Neuronal stem cell (in vitro differentiated cells): Measurements from ENCODE around the gene CNTNAP2.
"Not testable (repeated sequence)": the region's sequence is repeated elsewhere in the genome, so short reads cannot be mapped to it uniquely, and the experiment has no call there.

Experiments
- DNase-seq: peaks from one replicate; pipeline ENCODE4 v3.0.0-alpha.2; 2013; ENCODE audit warnings: low spot score
- H2AFZ ChIP-seq: one replicate; pipeline ENCODE4 v1.6.1; 2013; ENCODE audit warnings: mild to moderate bottlenecking, low read length, inconsistent platforms
- H2AK5ac ChIP-seq: 2 replicates; pipeline ENCODE4 v1.6.1; 2013; ENCODE audit warnings: low read depth, mild to moderate bottlenecking, inconsistent platforms, low read length, moderate library complexity, mixed read lengths
- H2BK120ac ChIP-seq: 2 replicates; pipeline ENCODE4 v1.6.1; 2013; ENCODE audit warnings: low read depth, mild to moderate bottlenecking, inconsistent platforms, low read length, moderate library complexity, mixed read lengths
- H2BK12ac ChIP-seq: one replicate; pipeline ENCODE4 v1.6.1; 2013; ENCODE audit warnings: low read length, inconsistent platforms
- H2BK15ac ChIP-seq: 2 replicates; pipeline ENCODE4 v1.6.1; 2013; ENCODE audit warnings: mild to moderate bottlenecking, low read length, inconsistent platforms, mixed read lengths
- H2BK5ac ChIP-seq: one replicate; pipeline ENCODE4 v1.6.1; 2013; ENCODE audit warnings: inconsistent platforms, mild to moderate bottlenecking, low read length, moderate library complexity
- H3K14ac ChIP-seq: one replicate; pipeline ENCODE4 v1.6.1; 2013; ENCODE audit warnings: low read length, inconsistent platforms
- H3K18ac ChIP-seq: 2 replicates; pipeline ENCODE4 v1.6.1; 2013; ENCODE audit warnings: low read length, inconsistent platforms
- H3K23ac ChIP-seq: 2 replicates; pipeline ENCODE4 v1.6.1; 2013; ENCODE audit warnings: low read depth, mild to moderate bottlenecking, mixed read lengths, low read length, inconsistent platforms; ENCODE audit not compliant: poor library complexity
- H3K27ac ChIP-seq: replicated peaks from 3 replicates; pipeline ENCODE4 v1.5.1; 2013; ENCODE audit warnings: low read length, inconsistent platforms
- H3K27me3 ChIP-seq, 3 experiments: 2 replicates each; pipeline ENCODE4 v1.6.1; 2013; ENCODE audit warnings: low read length in 3 of 3, mild to moderate bottlenecking in 2 of 3, inconsistent platforms in 1 of 3, low read depth in 1 of 3, mixed read lengths in 1 of 3, moderate library complexity in 1 of 3; ENCODE audit not compliant: control insufficient read depth in 3 of 3, insufficient read depth in 3 of 3
- H3K36me3 ChIP-seq, 2 donors: replicated peaks in 1 of 2; 2 replicates each; pipeline ENCODE4 v1.6.1; 2013; ENCODE audit warnings: low read length in 2 of 2; ENCODE audit not compliant: control insufficient read depth in 2 of 2, insufficient read depth in 2 of 2
- H3K4ac ChIP-seq: 2 replicates; pipeline ENCODE4 v1.6.1; 2013; ENCODE audit warnings: inconsistent platforms, mild to moderate bottlenecking, low read length, moderate library complexity
- H3K4me1 ChIP-seq, 2 donors: 1 replicate in 1 of 2; 2 replicates in 1 of 2; pipeline ENCODE4 v1.6.1; 2013; ENCODE audit warnings: low read length in 2 of 2, low read depth in 1 of 2; ENCODE audit not compliant: control insufficient read depth in 2 of 2, insufficient read depth in 1 of 2
- H3K4me2 ChIP-seq: one replicate; pipeline ENCODE4 v1.6.1; 2013; ENCODE audit warnings: mild to moderate bottlenecking, low read length, inconsistent platforms; ENCODE audit not compliant: insufficient read depth, poor library complexity, severe bottlenecking
- H3K4me3 ChIP-seq, 2 donors: 2 replicates each; pipeline ENCODE4 v1.5.1; 2013; ENCODE audit warnings: low read length in 2 of 2, mild to moderate bottlenecking in 2 of 2, inconsistent platforms in 1 of 2, moderate library complexity in 1 of 2
- H3K79me1 ChIP-seq: one replicate; pipeline ENCODE4 v1.6.1; 2013; ENCODE audit warnings: low read depth, mild to moderate bottlenecking, inconsistent platforms, low read length, moderate library complexity
- H3K9ac ChIP-seq: one replicate; pipeline ENCODE4 v1.6.1; 2013; ENCODE audit warnings: mild to moderate bottlenecking, low read depth, low read length, inconsistent platforms; ENCODE audit not compliant: poor library complexity
- H3K9me3 ChIP-seq, 2 donors: replicated peaks in 1 of 2; 2 replicates each; pipeline versions ENCODE3 to v1.6.1; 2013; ENCODE audit warnings: low read length in 2 of 2, mild to moderate bottlenecking in 2 of 2, inconsistent platforms in 1 of 2, low read depth in 1 of 2, mixed read lengths in 1 of 2, moderate library complexity in 1 of 2; ENCODE audit not compliant: control insufficient read depth in 2 of 2, insufficient read depth in 1 of 2
- H4K8ac ChIP-seq: one replicate; pipeline ENCODE4 v1.6.1; 2013; ENCODE audit warnings: low read depth, mild to moderate bottlenecking, inconsistent platforms, low read length, moderate library complexity
- H4K91ac ChIP-seq: one replicate; pipeline ENCODE4 v1.6.1; 2013; ENCODE audit warnings: low read length, low read depth, mild to moderate bottlenecking, inconsistent platforms; ENCODE audit not compliant: poor library complexity
- WGBS, 2 donors: extraction: QIAGEN DNeasy Blood & Tissue Kit; methylation state at CpG; one replicate each; pipeline ENCODE4 v1.1.7; 2013; ENCODE audit warnings: missing lambda C conversion rate in 2 of 2, mixed read lengths in 1 of 2; ENCODE audit not compliant: insufficient read length in 2 of 2, insufficient replicate concordance in 1 of 2; ENCODE audit errors: extremely low coverage in 2 of 2; 5-methylcytosine and 5-hydroxymethylcytosine counted together

Gene CNTNAP2

DNA sequence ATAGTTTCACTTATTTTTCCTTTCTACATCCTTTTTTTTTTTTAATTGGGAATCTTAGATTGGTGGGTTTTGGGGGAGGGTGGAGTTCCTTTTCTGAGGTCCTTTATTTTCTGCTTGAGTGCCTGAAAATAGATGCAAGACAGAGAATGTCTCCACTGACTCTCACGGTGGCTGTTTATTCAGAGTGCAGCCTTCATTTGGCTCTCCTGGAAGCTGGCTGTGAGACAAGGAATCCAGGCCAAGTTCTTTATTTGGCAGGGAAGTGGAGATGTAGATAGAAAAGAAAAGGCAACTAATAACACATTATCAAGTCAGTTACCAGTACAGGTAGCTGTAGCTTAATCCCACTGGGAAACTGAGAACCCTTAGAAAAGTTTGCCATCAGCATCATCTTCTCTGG is 118.6 kb downstream of the CNTNAP2 start:
- Histone ChIP-seq H2BK12ac (no peak overlapping the region), H3K27me3 (no peaks in the 10 kb centered on the region), H4K8ac (no peak overlapping the region), H2BK15ac (no peak overlapping the region), H3K27ac (no peak overlapping the region), H3K14ac (no peak overlapping the region), H3K4me1 (peaks cover 0 to 4% of the 10 kb centered on the region in 2 donors), H2BK120ac (no peak overlapping the region), H3K23ac (no peak overlapping the region), H3K4me3 (no peak overlapping the region), H3K79me1 (no peaks in the 10 kb centered on the region), H2AFZ (no peak overlapping the region), H3K9me3 (no peaks in the 10 kb centered on the region), H2BK5ac (no peak overlapping the region), H3K4ac (no peak overlapping the region), H3K4me2 (no peak overlapping the region), H3K9ac (no peak overlapping the region), H2AK5ac (no peak overlapping the region), H3K18ac (no peak overlapping the region), H3K36me3 (no peaks in the 10 kb centered on the region), H4K91ac (no peak overlapping the region)
- WGBS, 2 donors = no CpG with 5 or more reads among the region's 1 CpG
- no peak for DNase-seq

DNA sequence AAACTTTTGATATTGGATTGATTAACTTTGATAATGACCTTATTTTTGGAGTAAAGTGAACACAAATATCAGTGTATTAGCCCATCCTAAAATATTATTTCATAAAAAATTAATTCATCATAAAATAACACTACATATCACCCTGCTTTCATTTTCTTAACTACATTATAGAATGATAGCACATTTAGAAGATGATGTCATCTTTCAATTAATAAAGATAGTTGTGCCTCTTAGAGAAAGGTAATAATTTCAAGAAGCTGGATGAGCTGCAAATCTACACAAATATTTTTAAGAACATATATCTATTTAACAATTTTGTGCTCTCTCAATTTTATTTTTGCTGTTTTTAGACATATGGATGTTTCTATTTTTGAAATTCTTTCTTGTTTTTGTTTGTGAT is 126.1 kb downstream of the CNTNAP2 start:
- Histone ChIP-seq H3K27me3 (no peaks in the 10 kb centered on the region), H3K18ac (no peak overlapping the region), H3K4ac (no peak overlapping the region), H2AFZ (no peak overlapping the region), H2BK5ac (no peak overlapping the region), H4K8ac (no peak overlapping the region), H3K4me3 (no peak overlapping the region), H3K36me3 (no peaks in the 10 kb centered on the region), H3K14ac (no peak overlapping the region), H3K9me3 (no peaks in the 10 kb centered on the region), H2BK120ac (no peak overlapping the region), H3K79me1 (no peaks in the 10 kb centered on the region), H4K91ac (no peak overlapping the region), H3K4me1 (no peaks in the 10 kb centered on the region), H2BK12ac (no peak overlapping the region), H2AK5ac (no peak overlapping the region), H3K23ac (no peak overlapping the region), H3K9ac (no peak overlapping the region), H3K4me2 (no peak overlapping the region), H2BK15ac (no peak overlapping the region), H3K27ac (no peak overlapping the region)
- DNase-seq = no peak

DNA sequence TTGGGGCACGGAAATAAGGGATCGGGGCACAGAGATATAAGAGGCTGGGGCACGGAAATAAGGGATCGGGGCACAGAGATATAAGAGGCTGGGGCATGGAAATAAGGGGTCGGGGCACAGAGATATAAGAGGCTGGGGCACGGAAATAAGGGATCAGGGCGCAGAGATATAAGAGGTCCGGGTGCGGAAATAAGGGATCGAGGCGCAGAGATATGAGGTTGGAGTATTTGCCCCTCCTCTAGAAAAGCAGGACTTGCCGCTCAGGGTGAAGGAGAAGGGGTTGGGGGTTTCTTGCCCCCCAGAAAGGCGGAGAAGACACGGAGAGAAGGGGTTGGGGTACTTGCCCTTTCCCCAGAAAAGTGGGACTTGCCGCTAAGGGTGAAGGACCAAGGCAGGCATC is 131.4 kb downstream of the CNTNAP2 start:
- H3K4me1 ChIP-seq, H3K27me3 ChIP-seq, H3K79me1 ChIP-seq, H3K14ac ChIP-seq, H3K18ac ChIP-seq, H2BK5ac ChIP-seq, H3K27ac ChIP-seq, H4K91ac ChIP-seq, H2AFZ ChIP-seq, H2BK15ac ChIP-seq, H3K9me3 ChIP-seq, H3K9ac ChIP-seq, H2BK12ac ChIP-seq, H2AK5ac ChIP-seq, H4K8ac ChIP-seq, H3K4ac ChIP-seq, H3K36me3 ChIP-seq, H3K23ac ChIP-seq, H2BK120ac ChIP-seq, DNase-seq: not testable (repeated sequence)
- Histone ChIP-seq H3K4me2 (peak overlapping the region; percentile 62), H3K4me3 (peak overlapping the region in 1 of 2 donors; percentile 28)
- WGBS, 2 donors = no CpG with 5 or more reads among the region's 15 CpGs

DNA sequence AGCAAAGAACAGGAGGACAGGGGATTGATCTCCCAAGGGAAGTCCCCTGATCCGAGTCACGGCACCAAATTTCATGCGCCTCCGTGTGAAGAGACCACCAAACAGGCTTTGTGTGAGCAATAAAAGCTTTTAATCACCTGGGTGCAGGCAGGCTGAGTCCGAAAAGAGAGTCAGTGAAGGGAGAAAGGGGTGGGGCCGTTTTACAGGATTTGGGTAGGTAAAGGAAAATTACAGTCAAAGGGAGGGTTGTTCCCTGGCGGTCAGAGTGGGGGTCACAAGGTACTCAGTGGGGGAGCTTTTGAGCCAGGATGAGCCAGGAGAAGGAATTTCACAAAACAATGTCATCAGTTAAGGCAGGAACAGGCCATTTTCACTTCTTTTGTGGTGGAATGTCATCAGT is 132.1 kb downstream of the CNTNAP2 start:
- H4K8ac ChIP-seq, H2AFZ ChIP-seq, H2BK120ac ChIP-seq, H3K14ac ChIP-seq, H3K4ac ChIP-seq, H3K79me1 ChIP-seq, H2BK5ac ChIP-seq, H2AK5ac ChIP-seq, H4K91ac ChIP-seq, DNase-seq, H2BK15ac ChIP-seq, H3K4me1 ChIP-seq, H3K36me3 ChIP-seq, H3K18ac ChIP-seq, H3K23ac ChIP-seq, H3K27me3 ChIP-seq, H3K27ac ChIP-seq, H3K9me3 ChIP-seq: not testable (repeated sequence)
- WGBS, 2 donors = no CpG with 5 or more reads among the region's 7 CpGs
- H2BK12ac ChIP-seq = peak overlapping the region; percentile 22
- H3K9ac ChIP-seq = peak overlapping the region; percentile 4
- H3K4me2 ChIP-seq = peak overlapping the region; percentile 62
- peak overlapping the region in 1 of 2 donors; percentile 46 for H3K4me3 ChIP-seq
